ENCODE results near the gene CYP3A4. TPM values are rescaled to one million over a fixed set of nuclear protein-coding genes. Genes with fewer than 3 reads are reported as not detected.
"Not testable (repeated sequence)": the region's sequence is repeated elsewhere in the genome, so short reads cannot be mapped to it uniquely, and the experiment has no call there.

Gene CYP3A4
- polyA plus RNA-seq, 3 donors = 0.17 to 0.39 (median 0.27) TPM

DNA sequence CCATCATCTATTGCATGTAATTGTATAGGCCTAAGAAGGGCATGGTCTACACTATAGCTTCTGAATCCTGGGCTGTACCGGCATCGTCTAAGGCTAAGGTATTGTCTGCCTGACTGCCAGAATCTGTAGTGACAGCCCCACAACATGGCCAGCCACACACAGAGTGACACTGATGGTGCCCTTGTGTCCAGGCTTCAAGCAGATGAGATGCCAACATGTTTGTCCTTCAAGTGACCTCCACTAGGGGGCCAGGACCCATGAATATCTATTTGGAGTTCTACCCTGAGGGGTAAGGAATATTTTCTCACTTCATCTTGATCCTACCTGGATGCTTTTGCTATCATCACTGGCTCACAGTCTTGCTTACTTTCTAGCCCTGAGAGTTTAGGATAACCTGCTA, 50.5 kb downstream of the CYP3A4 start:
- DNase-seq (ENCODE audit: extremely low read depth in 1 of 11, low read depth in 9 of 11, low spot score in 4 of 11) = no peak

DNA sequence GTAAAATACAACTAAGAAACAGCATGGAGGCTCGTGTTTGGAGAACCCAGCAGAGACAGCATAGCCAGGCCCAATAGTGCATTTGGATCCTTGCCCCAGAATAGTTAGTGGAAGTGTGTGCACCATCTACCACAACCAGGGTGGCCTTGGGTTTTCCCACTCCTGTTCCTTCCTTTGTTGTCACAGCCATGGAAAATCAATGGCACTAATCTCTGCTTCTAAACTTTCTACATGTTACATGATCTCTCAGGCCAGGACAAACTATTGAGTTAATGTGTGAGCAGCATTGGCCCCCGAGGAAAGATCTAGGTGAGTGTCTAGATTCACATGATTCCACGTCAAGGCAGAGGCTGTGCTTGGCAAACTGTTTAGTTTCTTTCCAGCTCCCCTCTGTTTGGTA, 51.0 kb downstream of the CYP3A4 start:
- no peak for DNase-seq (ENCODE audit: extremely low read depth in 1 of 11, low read depth in 9 of 11, low spot score in 4 of 11)

DNA sequence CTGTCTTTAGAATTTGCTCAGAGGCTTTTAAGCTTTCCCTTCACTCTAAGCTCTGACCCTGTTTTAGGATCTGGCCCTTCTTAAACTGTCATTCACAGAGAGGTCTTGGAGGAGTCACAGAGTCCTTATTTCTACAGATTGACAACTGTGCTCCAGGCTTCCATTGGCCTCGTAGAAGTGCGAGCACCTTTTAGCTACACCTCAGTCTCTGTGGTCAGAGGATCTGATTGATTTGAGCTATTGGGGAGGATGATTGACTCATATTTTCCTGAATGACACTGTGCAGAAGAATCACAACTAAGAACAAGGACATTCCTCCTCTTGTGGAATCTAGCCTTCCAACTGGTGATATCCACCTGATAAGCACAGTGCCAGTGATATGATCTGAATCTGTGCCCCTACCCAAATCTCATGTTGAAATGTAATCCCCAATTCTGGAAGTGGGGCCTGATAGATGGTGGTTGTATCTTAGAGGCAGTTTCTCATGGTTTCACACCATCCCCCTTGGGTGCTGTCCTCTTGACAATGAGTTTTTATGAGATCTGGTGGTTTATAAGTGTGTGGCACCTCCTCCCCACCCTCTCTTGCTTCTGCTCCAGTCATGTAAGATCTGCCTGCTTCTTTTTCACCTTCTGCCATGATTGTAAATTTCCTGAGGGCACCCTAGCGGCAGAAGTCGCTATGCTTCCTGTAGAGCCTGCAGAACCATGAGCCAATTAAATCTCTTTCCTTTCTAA, 52.2 kb downstream of the CYP3A4 start:
- DNase-seq (ENCODE audit: extremely low read depth in 1 of 11, low read depth in 9 of 11, low spot score in 4 of 11) = no peak

DNA sequence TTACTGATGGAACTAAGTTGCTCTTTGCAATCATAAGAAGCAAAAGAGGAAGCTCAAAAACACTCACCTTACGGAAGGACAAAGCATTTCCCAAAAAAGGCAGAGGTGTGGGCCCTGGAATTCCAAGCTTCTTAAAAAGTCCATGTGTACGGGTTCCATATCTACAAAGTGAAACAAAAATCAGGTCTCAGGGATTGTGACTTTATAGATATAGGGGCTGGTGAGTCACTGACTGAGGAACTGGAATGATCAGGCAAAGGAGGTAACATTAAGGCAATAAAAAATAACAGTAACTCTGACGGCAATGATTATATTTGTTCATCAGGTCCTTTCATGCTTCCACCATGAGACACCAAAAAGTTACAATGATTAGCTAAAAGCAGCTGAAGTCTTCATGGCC, 53.0 kb downstream of the CYP3A4 start:
- no peak for DNase-seq (ENCODE audit: extremely low read depth in 1 of 11, low read depth in 9 of 11, low spot score in 4 of 11)

DNA sequence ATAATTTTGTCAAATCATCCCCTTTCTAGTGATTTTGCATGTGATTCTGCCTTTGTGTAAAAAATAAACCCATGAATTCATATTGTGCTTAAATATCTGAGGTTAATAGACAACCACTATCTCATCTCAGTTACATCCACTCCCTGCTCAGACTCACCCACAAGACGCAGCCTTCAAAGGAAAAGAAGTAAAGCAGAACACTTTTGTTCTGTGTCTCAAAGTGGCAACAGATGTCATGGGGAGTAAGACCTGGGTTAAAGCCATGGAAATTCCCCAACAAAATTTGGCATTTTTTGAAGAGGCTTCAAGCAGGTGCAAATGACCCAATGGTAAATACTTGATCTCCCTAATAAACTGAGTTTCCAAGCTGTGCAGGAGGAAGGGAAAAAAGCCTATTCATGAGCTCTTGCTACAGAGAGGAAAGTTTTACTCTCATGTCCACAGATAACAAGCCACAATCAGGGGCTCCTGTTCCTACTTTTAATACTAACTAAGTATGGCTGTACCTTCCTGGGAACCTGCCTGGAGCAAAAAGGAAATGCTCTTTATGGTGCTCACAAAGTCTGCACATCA, 53.7 kb downstream of the CYP3A4 start:
- DNase-seq (ENCODE audit: extremely low read depth in 1 of 11, low read depth in 9 of 11, low spot score in 4 of 11) = no peak

DNA sequence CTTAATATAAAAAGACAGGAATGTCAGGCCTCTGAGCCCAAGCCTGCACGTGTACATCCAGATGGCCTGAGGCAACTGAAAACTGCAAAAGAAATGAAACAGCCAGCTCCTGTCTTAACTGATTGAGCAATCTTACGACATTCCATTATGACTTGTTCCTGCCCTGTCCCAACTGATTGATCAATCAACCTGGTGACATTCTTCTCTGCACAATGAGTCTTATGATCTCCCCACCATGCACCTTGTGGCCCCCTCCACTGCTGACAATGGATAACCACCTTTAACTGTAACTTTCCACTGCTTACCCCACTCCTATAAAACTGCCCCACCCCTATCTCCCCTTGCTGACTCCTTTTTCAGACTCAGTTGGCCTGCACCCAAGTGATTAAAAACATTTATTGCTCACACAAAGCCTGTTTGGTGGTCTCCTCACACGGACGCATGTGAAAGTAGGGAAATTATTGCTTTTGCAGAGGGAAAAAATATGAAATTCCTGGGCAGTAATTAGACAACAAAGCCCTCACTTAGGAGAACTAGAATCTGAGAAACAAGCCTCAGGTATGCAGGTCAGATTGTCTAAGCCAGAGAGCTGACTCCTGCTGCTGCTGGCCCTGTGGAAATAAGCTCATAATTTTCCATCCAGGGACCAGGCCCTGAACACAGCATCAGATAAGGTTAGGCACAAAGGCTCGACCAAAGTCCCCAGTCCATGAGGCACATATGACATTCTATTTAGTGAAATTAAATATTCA, 54.3 kb downstream of the CYP3A4 start:
- DNase-seq (ENCODE audit: extremely low read depth in 1 of 11, low read depth in 9 of 11, low spot score in 4 of 11) = no peak

DNA sequence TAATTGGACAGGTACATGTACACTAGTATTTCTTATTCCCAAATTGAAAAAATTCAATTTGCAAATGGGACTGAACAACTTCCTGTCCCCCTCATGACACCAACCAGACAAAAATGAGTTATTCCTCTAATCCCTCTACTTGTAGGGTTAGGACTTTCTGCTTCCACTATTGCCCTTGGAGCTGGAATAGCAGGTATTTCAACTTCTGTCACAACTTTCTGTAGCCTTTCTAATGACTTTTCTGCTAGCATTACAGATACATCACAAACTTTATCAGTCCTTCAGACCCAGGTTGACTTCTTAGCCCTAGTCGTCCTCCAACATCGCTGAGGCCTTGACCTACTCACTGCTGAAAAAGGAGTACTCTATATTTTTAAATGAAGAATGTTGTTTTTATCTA, 55.4 kb downstream of the CYP3A4 start:
- no peak for DNase-seq (ENCODE audit: extremely low read depth in 1 of 11, low read depth in 9 of 11, low spot score in 4 of 11)

DNA sequence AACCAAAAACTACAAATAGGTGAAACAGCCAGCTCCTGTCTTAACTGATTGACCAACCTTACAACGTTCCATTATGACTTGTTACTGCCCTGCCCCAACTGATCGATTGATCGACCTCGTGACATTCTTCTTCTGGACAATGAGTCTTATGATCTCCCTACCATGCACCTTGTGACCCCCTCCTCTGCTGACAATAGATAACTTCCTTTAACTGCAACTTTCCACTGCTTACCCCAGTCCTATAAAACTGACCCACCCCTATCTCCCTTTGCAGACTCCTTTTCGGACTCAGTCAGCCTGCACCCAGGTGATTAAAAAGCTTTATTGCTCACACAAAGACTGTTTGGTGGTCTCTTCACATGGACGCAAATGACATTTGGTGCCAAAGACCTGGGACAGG, 60.8 kb downstream of the CYP3A4 start:
- not testable (repeated sequence) for DNase-seq (ENCODE audit: extremely low read depth in 1 of 11, low read depth in 9 of 11, low spot score in 4 of 11)

DNA sequence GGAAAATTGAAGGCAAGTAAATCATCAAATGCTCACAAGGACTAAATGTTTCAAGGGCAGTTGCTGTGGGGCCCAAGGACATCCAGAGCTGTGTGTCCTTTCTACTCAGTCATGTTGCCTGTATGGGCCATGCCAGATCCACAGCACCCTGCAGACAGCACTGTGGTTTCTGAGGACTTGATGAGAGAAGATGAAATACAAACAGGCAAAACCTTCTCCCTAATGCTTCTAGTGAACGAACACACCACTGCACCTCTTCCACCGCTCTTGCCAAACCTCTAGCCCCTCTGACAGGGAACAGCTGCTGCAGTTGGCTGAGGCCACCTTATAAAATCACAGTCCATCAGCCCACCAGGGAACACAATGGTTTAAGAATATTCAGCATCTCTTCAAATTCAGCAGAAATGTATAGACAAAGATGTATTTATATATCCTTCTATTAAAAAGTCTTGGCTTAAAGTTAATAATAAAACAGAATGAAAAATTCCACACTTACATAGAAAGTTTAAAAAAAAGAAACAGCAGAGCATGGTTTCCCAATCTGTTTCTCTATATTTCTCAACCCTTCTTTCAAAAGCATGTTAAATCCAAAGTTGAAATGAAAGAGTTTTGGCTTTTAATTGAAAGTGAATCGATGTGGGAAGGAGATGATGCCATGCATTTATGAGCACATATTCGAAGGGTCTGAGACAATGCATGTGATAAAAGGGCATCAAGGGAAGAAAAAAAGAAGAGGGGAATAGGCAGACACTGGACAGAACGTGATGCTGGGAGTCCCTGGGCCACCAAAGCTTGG, 63.0 kb downstream of the CYP3A4 start:
- no peak for DNase-seq (ENCODE audit: extremely low read depth in 1 of 11, low read depth in 9 of 11, low spot score in 4 of 11)

DNA sequence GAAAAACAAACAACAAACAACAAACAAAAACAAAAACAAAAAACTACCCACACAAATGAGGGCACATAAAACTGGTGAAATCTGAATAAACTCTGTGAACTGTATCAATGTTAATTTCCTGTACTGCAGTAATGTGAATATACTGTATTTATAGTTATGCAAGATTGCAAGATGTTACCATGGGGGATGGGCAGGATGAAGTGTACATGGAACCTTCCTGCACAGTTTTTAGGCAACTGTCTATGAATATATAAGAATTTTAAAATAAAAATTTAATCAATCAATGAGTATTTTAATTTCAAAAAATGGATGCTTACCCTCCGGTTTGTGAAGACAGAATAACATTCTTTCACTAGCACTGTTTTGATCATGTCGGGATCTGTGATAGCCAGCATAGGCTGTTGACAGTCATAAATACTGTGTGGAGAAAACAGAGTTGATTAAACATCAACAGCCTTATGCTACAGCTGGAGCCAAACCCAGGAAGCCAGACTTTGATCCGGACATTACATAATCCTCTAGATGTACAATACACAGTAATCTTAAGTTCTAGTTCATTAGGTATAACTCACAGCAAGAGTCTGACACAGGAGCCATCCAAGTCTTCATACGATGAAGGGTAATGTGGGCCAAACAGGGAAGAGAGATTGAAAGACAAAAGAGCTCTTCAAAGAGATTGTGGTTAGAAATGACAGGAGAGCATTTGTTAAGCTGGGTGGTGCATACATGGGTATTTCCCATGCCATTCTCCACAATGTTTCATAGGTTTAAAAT, 63.8 kb downstream of the CYP3A4 start:
- DNase-seq (ENCODE audit: extremely low read depth in 1 of 11, low read depth in 9 of 11, low spot score in 4 of 11) = no peak

DNA sequence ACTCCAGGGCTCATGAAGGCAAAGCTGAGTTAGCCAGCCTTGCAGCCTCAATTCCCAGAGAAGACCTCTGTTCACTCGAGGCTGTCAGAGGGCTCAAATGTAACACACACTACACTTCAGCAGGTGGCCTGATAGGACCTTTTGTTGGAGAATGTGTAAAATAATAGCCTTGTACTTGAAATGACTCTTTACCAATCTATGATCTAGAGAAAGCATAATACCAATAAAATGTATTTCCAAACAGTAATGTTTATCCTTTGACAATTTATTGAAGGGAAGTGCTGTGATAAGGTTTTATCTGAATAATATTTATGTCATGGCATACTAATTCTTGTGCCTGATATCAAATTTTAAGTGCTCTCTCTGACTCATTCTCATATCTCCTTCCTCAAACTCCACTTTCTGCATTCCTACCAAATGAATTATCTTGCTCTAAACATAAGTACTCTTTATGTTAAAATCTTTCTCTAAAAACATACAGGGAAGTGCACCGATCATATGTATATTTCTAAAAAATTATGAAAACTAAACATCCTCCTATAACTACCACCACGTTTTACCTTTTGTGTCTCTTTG, 69.9 kb downstream of the CYP3A4 start:
- DNase-seq (ENCODE audit: extremely low read depth in 1 of 11, low read depth in 9 of 11, low spot score in 4 of 11) = no peak

DNA sequence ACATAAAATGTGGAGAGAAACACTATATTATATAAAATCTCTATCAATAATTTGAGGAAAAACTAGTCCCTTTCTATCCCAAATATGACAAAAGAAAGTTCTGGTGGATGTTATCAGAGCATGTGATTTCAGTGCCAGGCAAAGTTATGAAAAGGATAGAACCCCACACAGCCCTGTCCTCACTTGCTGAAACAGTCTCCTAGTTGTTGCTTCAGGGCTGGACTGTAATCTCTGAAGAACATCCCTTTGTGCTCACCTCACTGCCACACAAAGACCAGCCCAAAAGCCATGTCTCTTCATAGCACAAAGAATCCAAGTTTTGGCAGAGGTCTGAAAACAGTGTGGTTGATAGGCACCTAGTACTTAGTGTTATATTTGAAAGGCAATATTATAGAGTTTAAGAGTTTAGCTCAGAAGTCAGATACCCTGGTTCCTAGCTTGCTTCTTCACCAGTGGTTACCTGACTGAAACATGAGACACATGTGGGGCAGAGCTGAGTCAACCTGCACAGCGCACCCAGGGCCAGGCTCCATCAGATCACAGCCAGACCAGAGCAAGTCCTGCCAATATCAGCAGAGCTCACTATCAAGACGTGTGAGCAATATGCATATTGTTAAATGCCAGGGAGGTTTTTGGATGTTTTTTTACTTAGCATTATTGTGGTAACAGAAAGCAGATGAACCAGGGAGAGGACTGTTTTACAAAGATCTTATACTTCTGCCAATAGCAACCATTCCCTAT, 74.0 kb downstream of the CYP3A4 start:
- no peak for DNase-seq (ENCODE audit: extremely low read depth in 1 of 11, low read depth in 9 of 11, low spot score in 4 of 11)

DNA sequence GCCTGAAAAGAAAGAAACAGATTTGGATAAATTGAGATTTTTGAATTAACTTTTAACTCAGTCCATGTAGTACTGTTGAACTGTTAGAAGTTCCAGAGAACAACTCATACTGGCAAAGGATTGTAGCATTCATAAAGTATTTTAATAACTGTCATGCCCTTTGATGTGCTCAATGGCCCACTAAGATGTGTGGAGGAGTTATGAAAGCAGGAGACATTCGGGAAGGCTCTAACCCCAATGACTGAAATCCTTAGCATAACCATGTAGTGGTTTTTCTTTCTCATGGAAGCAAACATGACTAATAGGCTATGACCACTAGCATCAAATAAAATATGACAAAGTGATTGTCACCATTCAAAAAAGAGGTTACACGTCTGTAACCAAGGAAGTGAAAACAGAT, 74.7 kb downstream of the CYP3A4 start:
- no peak for DNase-seq (ENCODE audit: extremely low read depth in 1 of 11, low read depth in 9 of 11, low spot score in 4 of 11)

DNA sequence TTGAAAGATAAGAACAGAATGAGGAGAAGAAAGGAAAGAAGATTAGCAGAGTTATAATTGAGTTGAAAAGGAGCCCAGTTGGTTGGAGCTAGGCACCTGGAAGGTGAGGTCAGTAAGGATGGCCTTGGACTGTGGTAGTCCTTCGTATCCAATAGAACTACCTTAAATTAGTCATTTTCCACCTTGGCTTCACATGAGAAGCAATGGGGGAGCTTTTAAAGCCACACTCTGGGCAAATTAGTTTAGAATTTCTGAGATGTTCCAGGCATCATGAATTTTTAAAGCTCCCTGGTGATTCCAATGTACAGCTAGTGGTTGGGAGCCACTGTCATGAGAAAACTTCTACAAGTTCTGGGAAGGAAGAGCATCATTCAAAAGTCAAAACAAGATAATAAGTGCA, 76.9 kb downstream of the CYP3A4 start:
- no peak for DNase-seq (ENCODE audit: extremely low read depth in 1 of 11, low read depth in 9 of 11, low spot score in 4 of 11)
